SK-N-SH (cell line): ENCODE measurements around the gene SIGLEC12. TPM values are rescaled to one million over a fixed set of nuclear protein-coding genes. Genes with fewer than 3 reads are reported as not detected.
"Not testable (repeated sequence)": the region's sequence is repeated elsewhere in the genome, so short reads cannot be mapped to it uniquely, and the experiment has no call there.

ENCODE experiments used
- CTCF ChIA-PET: fragments of 300-600, 350-600 bp; formaldehyde crosslinking; extraction: SDS; loops from one replicate; lab custom pipeline; 2021; lab: Yijun Ruan, JAX
- POLR2A ChIA-PET: fragments of 350-600 bp; sonication (Branson Sonifier 250); formaldehyde crosslinking; extraction: SDS; loops from one replicate; lab custom pipeline; 2020; ENCODE audit warnings: antibody characterized with exemption, inconsistent platforms; lab: Yijun Ruan, JAX
- DNase-seq: peaks from one replicate; pipeline ENCODE4 v3.0.0; 2012
- H2AFZ ChIP-seq: fragments of 200-600 bp; sonication (generic); 2 replicates; pipeline ENCODE4 v1.8.1; 2016; ENCODE audit warnings: antibody characterized with exemption, mild to moderate bottlenecking, low read depth
- H3F3A ChIP-seq: fragments of 200-600 bp; sonication (generic); replicated peaks from 2 replicates; pipeline ENCODE3; 2016; ENCODE audit warnings: antibody characterized with exemption, mild to moderate bottlenecking; ENCODE audit not compliant: insufficient read depth
- H3K27ac ChIP-seq, 2 experiments: fragments of 200-500 bp in 1 of 2; fragments of 200-600 bp in 1 of 2; sonication (Bioruptor generic) in 1 of 2; sonication (generic), shearing (Covaris generic) in 1 of 2; 2 replicates each; pipeline versions ENCODE4 v1.5.1 to v1.6.1; 2014 to 2016; ENCODE audit warnings: low read depth in 2 of 2, inconsistent platforms in 1 of 2, low read length in 1 of 2, mild to moderate bottlenecking in 1 of 2, mixed read lengths in 1 of 2
- H3K27me3 ChIP-seq: fragments of 200-600 bp; sonication (generic), shearing (Covaris generic); 2 replicates; pipeline ENCODE4 v1.6.1; 2016; ENCODE audit warnings: mixed run types; ENCODE audit not compliant: insufficient read depth
- H3K36me3 ChIP-seq, 2 experiments: fragments of 200-500 bp in 1 of 2; fragments of 200-600 bp in 1 of 2; sonication (Bioruptor generic) in 1 of 2; sonication (generic) in 1 of 2; replicated peaks in 1 of 2; 2 replicates each; pipeline versions ENCODE3 to v1.5.1; 2014 to 2016; ENCODE audit warnings: low read length in 1 of 2, mild to moderate bottlenecking in 1 of 2; ENCODE audit not compliant: insufficient read depth in 2 of 2, control insufficient read depth in 1 of 2
- H3K4me1 ChIP-seq, 2 experiments: fragments of 200-500 bp in 1 of 2; fragments of 200-600 bp in 1 of 2; sonication (Bioruptor generic) in 1 of 2; sonication (generic), shearing (Covaris generic) in 1 of 2; 2 replicates each; pipeline versions ENCODE4 v1.5.1 to v1.6.1; 2014 to 2016; ENCODE audit warnings: low read depth in 1 of 2, low read length in 1 of 2, mixed run types in 1 of 2; ENCODE audit not compliant: insufficient read depth in 2 of 2, control insufficient read depth in 1 of 2
- H3K4me2 ChIP-seq: fragments of 200-600 bp; sonication (generic), shearing (Covaris generic); 2 replicates; pipeline ENCODE4 v1.6.1; 2017; ENCODE audit warnings: mixed run types
- H3K4me3 ChIP-seq, 2 experiments: fragments of 200-500 bp in 1 of 2; fragments of 200-600 bp in 1 of 2; sonication (Bioruptor generic) in 1 of 2; sonication (generic), shearing (Covaris generic) in 1 of 2; 2 replicates each; pipeline versions ENCODE4 v1.5.1 to v1.8.1; 2014 to 2016; ENCODE audit warnings: low read depth in 2 of 2, inconsistent platforms in 1 of 2, low read length in 1 of 2, mild to moderate bottlenecking in 1 of 2, mixed read lengths in 1 of 2, moderate library complexity in 1 of 2
- H3K79me2 ChIP-seq: fragments of 200-600 bp; sonication (generic); 2 replicates; pipeline ENCODE4 v1.8.1; 2017; ENCODE audit warnings: mild to moderate bottlenecking; ENCODE audit not compliant: insufficient read depth
- H3K9ac ChIP-seq: fragments of 200-600 bp; sonication (generic); 2 replicates; pipeline ENCODE4 v1.6.1; 2017; ENCODE audit warnings: mixed run types
- H3K9me2 ChIP-seq: fragments of 200-600 bp; sonication (generic); 2 replicates; pipeline ENCODE4 v1.6.1; 2017; ENCODE audit warnings: mixed run types
- H3K9me3 ChIP-seq: fragments of 200-600 bp; sonication (generic); 2 replicates; pipeline ENCODE4 v1.6.1; 2017; ENCODE audit warnings: mixed run types, mild to moderate bottlenecking, moderate library complexity
- H4K20me1 ChIP-seq: fragments of 200-600 bp; sonication (generic); 2 replicates; pipeline ENCODE4 v1.6.1; 2017; ENCODE audit warnings: mild to moderate bottlenecking, mixed run types; ENCODE audit not compliant: insufficient read depth
- FOSL2 ChIP-seq: IDR thresholded peaks from 2 replicates; pipeline ENCODE4 v1.4.0; 2012; ENCODE audit warnings: low read depth, mild to moderate bottlenecking, moderate library complexity, borderline replicate concordance
- FOXJ3 ChIP-seq: sonication (generic); formaldehyde crosslinking; IDR thresholded peaks from 2 replicates; pipeline ENCODE4 v1.5.1; 2020; ENCODE audit warnings: mild to moderate bottlenecking, missing genetic modification reagents
- GABPA ChIP-seq: IDR thresholded peaks from 2 replicates; pipeline ENCODE4 v1.4.0; 2012; ENCODE audit warnings: low read depth, mild to moderate bottlenecking
- JUND ChIP-seq: IDR thresholded peaks from 2 replicates; pipeline ENCODE4 v1.4.0; 2012
- MEF2A ChIP-seq: IDR thresholded peaks from 2 replicates; pipeline ENCODE4 v1.4.0; 2012; ENCODE audit warnings: low read depth, borderline replicate concordance
- NFIC ChIP-seq: IDR thresholded peaks from 2 replicates; pipeline ENCODE4 v1.4.0; 2012; ENCODE audit warnings: borderline replicate concordance
- NRF1 ChIP-seq: IDR thresholded peaks from 2 replicates; pipeline ENCODE4 v1.6.1; 2012; ENCODE audit warnings: low read depth, mild to moderate bottlenecking, low read length
- POLR2AphosphoS5 ChIP-seq: IDR thresholded peaks from 2 replicates; pipeline ENCODE4 v1.6.1; 2012; ENCODE audit warnings: low read depth, low read length
- RAD21 ChIP-seq: IDR thresholded peaks from 2 replicates; pipeline ENCODE4 v1.6.1; 2012; ENCODE audit warnings: mild to moderate bottlenecking, low read length
- RCOR1 ChIP-seq: fragments of 150-350 bp; IDR thresholded peaks from 2 replicates; pipeline ENCODE4 v1.6.1; 2017; ENCODE audit warnings: antibody characterized with exemption, low read length
- RFX5 ChIP-seq: IDR thresholded peaks from 2 replicates; pipeline ENCODE4 v1.6.1; 2012; ENCODE audit warnings: mild to moderate bottlenecking, improper control_type of control experiment, low read length
- TAF1 ChIP-seq: IDR thresholded peaks from 2 replicates; pipeline ENCODE4 v1.6.1; 2012; ENCODE audit warnings: low read depth, mild to moderate bottlenecking, low read length, moderate library complexity, borderline replicate concordance
- TEAD4 ChIP-seq: IDR thresholded peaks from 2 replicates; pipeline ENCODE4 v1.4.0; 2012; ENCODE audit warnings: mild to moderate bottlenecking, borderline replicate concordance; ENCODE audit not compliant: insufficient read depth
- WGBS: methylation state at CpG from one replicate; pipeline ENCODE4 v1.1.6; 2017; ENCODE audit warnings: low lambda C conversion rate; 5-methylcytosine and 5-hydroxymethylcytosine counted together
- polyA plus RNA-seq, 3 experiments: library from polyadenylated mRNA; depleted of rRNA; stranded (reverse); fragments of >200 nt; gene quantifications; 2 replicates each; pipeline ENCODE4 v1.2.3, GENCODE V29; 2012
- TF ChIP-seq, protein P1 (sequence below): IDR thresholded peaks from 2 replicates; pipeline ENCODE4 v1.4.0; 2012; ENCODE audit warnings: low read depth
- TF ChIP-seq, protein P2 (sequence below): IDR thresholded peaks from 2 replicates; pipeline ENCODE4; 2012

SIGLEC12 gene
- polyA plus RNA-seq, 1 of the 3 experiments (the other 2 are of a cell fraction), result not detected

DNA sequence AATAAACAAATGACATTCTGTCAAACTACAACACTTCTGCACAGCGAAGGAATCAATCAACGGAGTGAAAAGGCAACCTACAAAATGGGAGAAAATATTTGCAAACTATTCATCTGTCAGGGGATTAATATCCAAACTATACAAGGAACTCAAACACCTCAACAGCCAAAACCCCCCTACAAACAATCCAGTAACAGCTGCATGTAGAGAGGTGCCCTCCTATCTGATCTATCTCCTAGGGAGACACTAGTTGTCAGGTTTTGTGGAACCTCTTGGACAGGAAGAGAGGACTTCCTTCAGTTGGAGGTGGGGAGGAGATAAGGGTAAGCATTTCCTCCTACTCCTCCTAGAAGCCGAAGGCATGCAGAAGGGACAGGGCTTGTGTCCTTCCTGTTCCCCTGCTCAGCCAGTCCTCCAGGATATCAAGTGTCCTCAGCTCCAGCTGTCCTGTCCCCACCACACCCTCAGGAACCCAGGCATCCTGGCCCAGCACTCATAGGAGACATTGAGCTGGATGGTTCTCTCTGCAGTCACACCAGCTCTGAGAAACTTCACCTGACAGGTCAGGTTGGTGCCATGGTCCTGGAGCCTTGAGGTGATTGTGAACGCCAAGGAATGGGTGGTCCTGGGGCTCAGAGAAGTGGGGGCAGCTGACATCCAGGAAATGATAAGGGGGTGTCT, 33.6 kb downstream of the SIGLEC12 start (continued):
- no peak for TF ChIP-seq NRF1
- TF ChIP-seq TAF1, result no peak

DNA sequence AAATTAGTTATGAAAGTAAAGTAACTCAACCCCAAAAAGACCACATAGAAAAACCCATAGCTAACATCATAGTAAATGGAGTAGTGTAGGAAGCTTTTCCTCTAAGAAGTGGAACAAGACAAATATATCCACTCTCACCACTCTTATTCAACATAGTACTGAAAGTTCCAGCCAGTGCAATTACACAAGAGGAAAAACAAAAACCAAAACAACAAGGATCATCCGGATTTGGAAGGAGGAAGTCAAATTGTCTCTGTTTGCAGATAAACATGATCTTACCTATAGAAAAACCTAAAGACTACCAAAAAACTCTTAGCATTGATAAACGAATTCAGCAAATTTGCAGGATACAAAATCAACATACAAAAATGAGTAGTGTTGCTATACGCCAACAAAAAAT, 34.9 kb downstream of the SIGLEC12 start:
- no peaks in the 10 kb centered on the region for H3K79me2 ChIP-seq
- no peaks in the 10 kb centered on the region for H3K9me3 ChIP-seq
- ChIA-PET CTCF (interaction anchor here (1.1 to 3.4 kb wide), 4 partner anchors 24 to 190 kb away, joined by 3 to 16 read pairs (median 8); no protein-coding TSS in a partner anchor), POLR2A (no interaction called here)
- no peaks in the 10 kb centered on the region for H3K4me1 ChIP-seq
- H3K36me3 ChIP-seq, result no peaks in the 10 kb centered on the region
- WGBS, result 4% methylated on average over 3 of the region's 3 CpGs
- H2AFZ ChIP-seq, result no peak overlapping the region
- no peaks in the 10 kb centered on the region for H3K9me2 ChIP-seq
- H3K4me2 ChIP-seq, result no peak overlapping the region
- no peaks in the 10 kb centered on the region for H3F3A ChIP-seq
- TF ChIP-seq RFX5, result no peak
- TF ChIP-seq FOXJ3 (CRISPR knock-in tag), result no peak
- no peak for TF ChIP-seq FOSL2
- TF ChIP-seq, protein P1, sequence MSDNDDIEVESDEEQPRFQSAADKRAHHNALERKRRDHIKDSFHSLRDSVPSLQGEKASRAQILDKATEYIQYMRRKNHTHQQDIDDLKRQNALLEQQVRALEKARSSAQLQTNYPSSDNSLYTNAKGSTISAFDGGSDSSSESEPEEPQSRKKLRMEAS, result no peak
- TF ChIP-seq NFIC, result no peak
- TF ChIP-seq, protein P2, sequence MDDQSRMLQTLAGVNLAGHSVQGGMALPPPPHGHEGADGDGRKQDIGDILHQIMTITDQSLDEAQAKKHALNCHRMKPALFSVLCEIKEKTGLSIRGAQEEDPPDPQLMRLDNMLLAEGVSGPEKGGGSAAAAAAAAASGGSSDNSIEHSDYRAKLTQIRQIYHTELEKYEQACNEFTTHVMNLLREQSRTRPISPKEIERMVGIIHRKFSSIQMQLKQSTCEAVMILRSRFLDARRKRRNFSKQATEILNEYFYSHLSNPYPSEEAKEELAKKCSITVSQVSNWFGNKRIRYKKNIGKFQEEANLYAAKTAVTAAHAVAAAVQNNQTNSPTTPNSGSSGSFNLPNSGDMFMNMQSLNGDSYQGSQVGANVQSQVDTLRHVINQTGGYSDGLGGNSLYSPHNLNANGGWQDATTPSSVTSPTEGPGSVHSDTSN, result no peak
- TF ChIP-seq GABPA, result no peak
- TF ChIP-seq RCOR1, result no peak
- no peak for TF ChIP-seq POLR2AphosphoS5
- TF ChIP-seq JUND, result no peak
- TF ChIP-seq TEAD4, result no peak
- no peak for TF ChIP-seq RAD21
- no peak for TF ChIP-seq MEF2A
- no peak overlapping the region for H3K4me3 ChIP-seq
- H4K20me1 ChIP-seq, result no peaks in the 10 kb centered on the region
- H3K9ac ChIP-seq, result no peak overlapping the region
- DNase-seq, result no peak
- H3K27ac ChIP-seq, result no peak overlapping the region
- peaks cover 22% of the 10 kb centered on the region; the same call in 1 of the 2 replicates for H3K27me3 ChIP-seq

GRCh38 chr19:51463976-51464581, 37.5 kb downstream of the SIGLEC12 start:
- POLR2A ChIA-PET, H3K4me3 ChIP-seq: not testable (repeated sequence)
- CTCF ChIA-PET, result interaction anchor here (1.3 kb wide), 1 partner anchor 197 kb away, joined by 3 read pairs; no protein-coding TSS in a partner anchor

More at GRCh38 chr19:51463976-51464581, 37.5 kb downstream of the SIGLEC12 start:
- 23% methylated on average over 15 of the region's 33 CpGs for whole genome bisulfite sequencing
- not testable (repeated sequence) for H3K9me2 ChIP-seq, H2AFZ ChIP-seq, H3K4me1 ChIP-seq, H3K27ac ChIP-seq, H4K20me1 ChIP-seq, H3K9me3 ChIP-seq, H3K9ac ChIP-seq, H3F3A ChIP-seq, H3K79me2 ChIP-seq, DNase-seq, H3K4me2 ChIP-seq, H3K36me3 ChIP-seq
- peaks cover 36% of the 10 kb centered on the region for H3K27me3 ChIP-seq
